Uterus (tissue), 2 donors: ENCODE results near the gene NEK10.

ENCODE experiments used
- POLR2A ChIP-seq, 2 donors: fragments of 450-650 bp; IDR thresholded peaks; one replicate each; pipeline ENCODE4 v1.6.1; 2016; ENCODE audit warnings: antibody characterized with exemption in 2 of 2, mild to moderate bottlenecking in 1 of 2, moderate library complexity in 1 of 2
- TF ChIP-seq, protein P1 (sequence below), 4 experiments: fragments of 200-600 bp in 2 of 4; fragments of 450-650 bp in 2 of 4; sonication (generic) in 2 of 4; IDR thresholded peaks; one replicate each; pipeline ENCODE4 v1.5.1; 2016 to 2019; ENCODE audit warnings: antibody characterized with exemption in 4 of 4, mild to moderate bottlenecking in 2 of 4, moderate library complexity in 1 of 4

- TF ChIP-seq, protein P1, sequence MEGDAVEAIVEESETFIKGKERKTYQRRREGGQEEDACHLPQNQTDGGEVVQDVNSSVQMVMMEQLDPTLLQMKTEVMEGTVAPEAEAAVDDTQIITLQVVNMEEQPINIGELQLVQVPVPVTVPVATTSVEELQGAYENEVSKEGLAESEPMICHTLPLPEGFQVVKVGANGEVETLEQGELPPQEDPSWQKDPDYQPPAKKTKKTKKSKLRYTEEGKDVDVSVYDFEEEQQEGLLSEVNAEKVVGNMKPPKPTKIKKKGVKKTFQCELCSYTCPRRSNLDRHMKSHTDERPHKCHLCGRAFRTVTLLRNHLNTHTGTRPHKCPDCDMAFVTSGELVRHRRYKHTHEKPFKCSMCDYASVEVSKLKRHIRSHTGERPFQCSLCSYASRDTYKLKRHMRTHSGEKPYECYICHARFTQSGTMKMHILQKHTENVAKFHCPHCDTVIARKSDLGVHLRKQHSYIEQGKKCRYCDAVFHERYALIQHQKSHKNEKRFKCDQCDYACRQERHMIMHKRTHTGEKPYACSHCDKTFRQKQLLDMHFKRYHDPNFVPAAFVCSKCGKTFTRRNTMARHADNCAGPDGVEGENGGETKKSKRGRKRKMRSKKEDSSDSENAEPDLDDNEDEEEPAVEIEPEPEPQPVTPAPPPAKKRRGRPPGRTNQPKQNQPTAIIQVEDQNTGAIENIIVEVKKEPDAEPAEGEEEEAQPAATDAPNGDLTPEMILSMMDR (IDR thresholded peaks at IDR 0.05), result no peak
- TF ChIP-seq POLR2A (IDR thresholded peaks at IDR 0.05), result no peak
Observed at GRCh38 chr3:27252646-27253045, 116.5 kb downstream of the NEK10 start.
